Measurements from ENCODE around the gene PARD6B.
"Not testable (repeated sequence)": the region's sequence is repeated elsewhere in the genome, so short reads cannot be mapped to it uniquely, and the experiment has no call there.

Gene PARD6B

GRCh38 chr20:50703651-50704438 lies 27.5 kb upstream of the PARD6B start:
- not testable (repeated sequence) for FAIRE-seq; DNase-seq (ENCODE audit: low spot score)

GRCh38 chr20:50704514-50704913 lies 26.9 kb upstream of the PARD6B start:
- DNase-seq (ENCODE audit: low spot score), result no peak
- no peak for FAIRE-seq

- DNase-seq (ENCODE audit: low spot score), result no peak
- no peak for FAIRE-seq
Observed at GRCh38 chr20:50704971-50705370, 26.4 kb upstream of the PARD6B start.

- DNase-seq (ENCODE audit: low spot score), result no peak
- FAIRE-seq, result no peak
Observed at GRCh38 chr20:50708845-50709635, 22.3 kb upstream of the PARD6B start.

- DNase-seq (ENCODE audit: low spot score), result no peak
Observed at GRCh38 chr20:50709636-50709973, 21.8 kb upstream of the PARD6B start.

GRCh38 chr20:50710492-50711063 lies 20.8 kb upstream of the PARD6B start:
- FAIRE-seq, result no peak
- DNase-seq (ENCODE audit: low spot score), result no peak

More at GRCh38 chr20:50709636-50709973, 21.8 kb upstream of the PARD6B start:
- no peak for FAIRE-seq

GRCh38 chr20:50711113-50711825 lies 20.1 kb upstream of the PARD6B start:
- no peak for FAIRE-seq
- no peak for DNase-seq (ENCODE audit: low spot score)

- FAIRE-seq, result no peak
- DNase-seq (ENCODE audit: low spot score), result no peak
Observed at GRCh38 chr20:50712771-50713656, 18.4 kb upstream of the PARD6B start.

GRCh38 chr20:50713657-50714101 lies 17.7 kb upstream of the PARD6B start:
- FAIRE-seq (no peak), DNase-seq (ENCODE audit: low spot score) (no peak)

- DNase-seq (ENCODE audit: low spot score); FAIRE-seq: not testable (repeated sequence)
Observed at GRCh38 chr20:50714426-50714825, 17.0 kb upstream of the PARD6B start.

GRCh38 chr20:50715694-50716093 lies 15.7 kb upstream of the PARD6B start:
- DNase-seq (ENCODE audit: low spot score), result no peak
- FAIRE-seq, result no peak

GRCh38 chr20:50716518-50716917 lies 14.9 kb upstream of the PARD6B start:
- DNase-seq (ENCODE audit: low spot score) (no peak), FAIRE-seq (no peak)

GRCh38 chr20:50717312-50717711 lies 14.1 kb upstream of the PARD6B start:
- FAIRE-seq (no peak), DNase-seq (ENCODE audit: low spot score) (no peak)

- DNase-seq (ENCODE audit: low spot score) (no peak), FAIRE-seq (no peak)
Observed at GRCh38 chr20:50717974-50718761, 13.2 kb upstream of the PARD6B start.

GRCh38 chr20:50719328-50719727 lies 12.1 kb upstream of the PARD6B start:
- DNase-seq (ENCODE audit: low spot score) (no peak), FAIRE-seq (no peak)

GRCh38 chr20:50720026-50720425 lies 11.4 kb upstream of the PARD6B start:
- DNase-seq (ENCODE audit: low spot score), result no peak
- no peak for FAIRE-seq

- no peak for FAIRE-seq
- DNase-seq (ENCODE audit: low spot score), result no peak
Observed at GRCh38 chr20:50720582-50720981, 10.8 kb upstream of the PARD6B start.

GRCh38 chr20:50721881-50722281 lies 9.5 kb upstream of the PARD6B start:
- DNase-seq (ENCODE audit: low spot score) (no peak), FAIRE-seq (no peak)

GRCh38 chr20:50722424-50723155 lies 8.8 kb upstream of the PARD6B start:
- FAIRE-seq (no peak), DNase-seq (ENCODE audit: low spot score) (no peak)

Measured in urothelium cell line (cell line).